HFFc6 (cell line): Measurements from ENCODE around the gene NUDT19. TPM values are rescaled to one million over a fixed set of nuclear protein-coding genes. Genes with fewer than 3 reads are reported as not detected.

Source experiments
- DNase-seq: peaks from one replicate; pipeline ENCODE4 v3.0.0-alpha.2; 2018
- H3K27ac Mint-ChIP-seq: 2 replicates; pipeline ENCODE4 v1.8.0; 2020; ENCODE audit warnings: mild to moderate bottlenecking, mixed read lengths
- H3K27me3 Mint-ChIP-seq: 2 replicates; pipeline ENCODE4 v1.8.0; 2021; ENCODE audit warnings: mild to moderate bottlenecking, moderate library complexity, mixed read lengths; ENCODE audit not compliant: insufficient read depth
- H3K36me3 Mint-ChIP-seq: 2 replicates; pipeline ENCODE4 v1.8.0; 2021; ENCODE audit warnings: low read depth, mixed read lengths
- H3K4me1 Mint-ChIP-seq: 2 replicates; pipeline ENCODE4 v1.8.0; 2020; ENCODE audit warnings: low read depth, mixed read lengths
- H3K4me3 Mint-ChIP-seq: 2 replicates; pipeline ENCODE4 v1.8.0; 2020; ENCODE audit warnings: mild to moderate bottlenecking, moderate library complexity, mixed read lengths
- H3K9me3 Mint-ChIP-seq: 2 replicates; pipeline ENCODE4 v1.8.0; 2020; ENCODE audit warnings: mild to moderate bottlenecking, mixed read lengths
- total RNA-seq, 6 experiments: library from RNA; stranded (reverse); fragmentation: NEBNext Ultra II Directional; extraction: Animal tissue kit (Norgen Biotek cat#: 25700); gene quantifications; 2 replicates in 1 of 6; 3 replicates in 5 of 6; pipeline ENCODE4 v1.2.3, GENCODE V29; 2021
- TF ChIP-seq, protein P1 (sequence below): fragments of 200-600 bp; sonication (generic); IDR thresholded peaks from 2 replicates; pipeline ENCODE4 v1.5.0; 2021; ENCODE audit warnings: antibody characterized with exemption, mild to moderate bottlenecking

NUDT19 gene
- total RNA-seq, 6 experiments from 2014 or later = 12.8 to 15.1 (median 14.3) TPM

- Mint-ChIP-seq H3K9me3 (no peaks in the 10 kb centered on the region), H3K27me3 (peaks cover 12% of the 10 kb centered on the region), H3K27ac (peak within 1 kb of the TSS; percentile 81), H3K4me3 (peak within 1 kb of the TSS; percentile 97), H3K4me1 (peaks cover 24% of the 10 kb centered on the region), H3K36me3 (peaks cover 6% of the 10 kb centered on the region; the same call in 1 of the 2 replicates)
- DNase-seq = peak; percentile 95
- TF ChIP-seq, protein P1, sequence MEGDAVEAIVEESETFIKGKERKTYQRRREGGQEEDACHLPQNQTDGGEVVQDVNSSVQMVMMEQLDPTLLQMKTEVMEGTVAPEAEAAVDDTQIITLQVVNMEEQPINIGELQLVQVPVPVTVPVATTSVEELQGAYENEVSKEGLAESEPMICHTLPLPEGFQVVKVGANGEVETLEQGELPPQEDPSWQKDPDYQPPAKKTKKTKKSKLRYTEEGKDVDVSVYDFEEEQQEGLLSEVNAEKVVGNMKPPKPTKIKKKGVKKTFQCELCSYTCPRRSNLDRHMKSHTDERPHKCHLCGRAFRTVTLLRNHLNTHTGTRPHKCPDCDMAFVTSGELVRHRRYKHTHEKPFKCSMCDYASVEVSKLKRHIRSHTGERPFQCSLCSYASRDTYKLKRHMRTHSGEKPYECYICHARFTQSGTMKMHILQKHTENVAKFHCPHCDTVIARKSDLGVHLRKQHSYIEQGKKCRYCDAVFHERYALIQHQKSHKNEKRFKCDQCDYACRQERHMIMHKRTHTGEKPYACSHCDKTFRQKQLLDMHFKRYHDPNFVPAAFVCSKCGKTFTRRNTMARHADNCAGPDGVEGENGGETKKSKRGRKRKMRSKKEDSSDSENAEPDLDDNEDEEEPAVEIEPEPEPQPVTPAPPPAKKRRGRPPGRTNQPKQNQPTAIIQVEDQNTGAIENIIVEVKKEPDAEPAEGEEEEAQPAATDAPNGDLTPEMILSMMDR = no peak
Measured at GRCh38 chr19:32674931-32675719, 16.5 kb upstream of the NUDT19 start, which contains the start of gene ANKRD27. Gene ANKRD27, minus strand, starts transcription at chr19:32675180. Its CDS starts 16,165 bp downstream, at chr19:32659015.

DNA sequence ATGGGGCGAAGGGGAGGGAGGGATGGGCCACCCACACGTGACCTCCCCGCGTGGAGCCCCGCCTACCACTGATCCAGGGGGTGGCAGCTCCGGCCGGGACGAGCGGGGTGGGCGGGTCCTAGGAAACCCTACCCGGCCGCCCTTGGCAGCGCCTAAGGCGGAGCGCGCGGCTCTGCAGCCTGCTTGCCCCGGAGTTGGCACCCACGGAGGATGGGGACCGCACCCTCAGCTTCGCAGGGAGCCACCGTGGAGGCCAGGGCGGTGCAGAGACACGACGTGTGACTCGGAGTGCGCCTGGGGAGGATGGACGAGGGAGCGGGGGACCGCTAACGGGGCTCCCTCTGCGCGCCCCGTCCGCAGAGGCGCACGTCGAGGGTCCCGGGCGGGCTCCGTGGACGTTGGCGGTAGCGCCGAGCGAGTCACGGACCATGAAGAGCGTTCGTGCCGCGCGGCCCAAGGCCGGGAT, 15.9 kb upstream of the NUDT19 start, which contains the start of gene RGS9BP:
TSS of gene RGS9BP (plus strand) at position 129 of the 466 bp plus-strand sequence. CDS start 416 bp downstream, outside the sequence.
- H3K27me3 Mint-ChIP-seq = peaks cover 12% of the 10 kb centered on the region
- no peaks in the 10 kb centered on the region for H3K9me3 Mint-ChIP-seq
- peak within 1 kb of the TSS; percentile 81 for H3K4me3 Mint-ChIP-seq
- peaks cover 6% of the 10 kb centered on the region; the same call in 1 of the 2 replicates for H3K36me3 Mint-ChIP-seq
- peaks cover 21% of the 10 kb centered on the region for H3K4me1 Mint-ChIP-seq
- DNase-seq = peak; percentile 55
- peak within 1 kb of the TSS; percentile 68 for H3K27ac Mint-ChIP-seq
- TF ChIP-seq, protein P1 = no peak

DNA sequence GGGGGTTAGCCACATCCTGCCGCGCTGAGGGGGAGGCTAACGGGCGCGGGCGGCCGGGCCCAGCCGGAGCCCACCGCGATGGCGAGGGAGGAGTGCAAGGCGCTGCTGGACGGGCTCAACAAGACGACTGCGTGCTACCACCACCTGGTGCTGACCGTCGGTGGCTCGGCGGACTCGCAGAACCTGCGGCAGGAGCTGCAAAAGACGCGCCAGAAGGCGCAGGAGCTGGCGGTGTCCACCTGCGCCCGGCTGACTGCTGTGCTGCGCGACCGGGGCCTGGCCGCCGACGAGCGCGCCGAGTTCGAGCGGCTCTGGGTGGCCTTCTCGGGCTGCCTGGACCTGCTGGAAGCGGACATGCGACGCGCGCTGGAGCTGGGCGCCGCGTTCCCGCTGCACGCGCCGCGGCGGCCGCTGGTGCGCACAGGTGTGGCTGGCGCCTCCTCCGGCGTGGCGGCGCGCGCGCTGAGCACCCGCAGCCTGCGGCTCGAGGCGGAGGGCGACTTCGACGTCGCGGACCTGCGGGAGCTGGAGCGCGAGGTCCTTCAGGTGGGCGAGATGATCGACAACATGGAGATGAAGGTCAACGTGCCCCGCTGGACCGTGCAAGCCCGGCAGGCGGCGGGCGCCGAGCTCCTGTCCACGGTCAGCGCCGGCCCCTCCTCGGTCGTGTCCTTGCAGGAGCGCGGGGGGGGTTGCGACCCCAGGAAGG, 15.3 kb upstream of the NUDT19 start:
- Mint-ChIP-seq H3K4me3 (no peak overlapping the region), H3K9me3 (no peaks in the 10 kb centered on the region), H3K4me1 (peaks cover 21% of the 10 kb centered on the region), H3K27ac (no peak overlapping the region), H3K36me3 (peaks cover 6% of the 10 kb centered on the region; the same call in 1 of the 2 replicates), H3K27me3 (peaks cover 12% of the 10 kb centered on the region)
- DNase-seq = no peak
- TF ChIP-seq, protein P1 = no peak; the same call in 1 of the 2 replicates

DNA sequence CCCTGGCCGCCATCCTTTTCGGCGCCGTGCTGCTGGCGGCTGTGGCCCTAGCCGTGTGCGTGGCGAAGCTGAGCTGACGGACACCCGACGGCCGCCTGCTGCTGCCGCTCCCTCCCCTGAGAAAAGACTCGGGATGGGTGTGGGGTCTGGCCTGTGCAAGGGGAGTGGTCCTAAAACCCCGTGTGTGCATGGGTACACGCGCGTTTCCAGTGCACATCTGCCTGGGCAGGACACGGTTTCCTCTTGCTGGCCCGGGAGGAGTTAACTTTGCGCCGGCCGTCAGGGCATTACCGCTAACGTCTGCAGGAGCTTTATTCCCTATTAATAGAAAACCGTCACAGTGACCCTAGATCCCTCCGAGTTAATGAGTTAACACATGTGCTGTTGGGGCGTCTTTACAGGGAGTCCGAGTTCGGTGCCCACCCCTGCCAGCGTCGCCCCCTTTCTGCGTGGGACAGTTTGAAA, 14.7 kb upstream of the NUDT19 start:
- Mint-ChIP-seq H3K27me3 (peaks cover 12% of the 10 kb centered on the region), H3K4me1 (peaks cover 21% of the 10 kb centered on the region), H3K36me3 (peaks cover 6% of the 10 kb centered on the region; the same call in 1 of the 2 replicates), H3K4me3 (no peak overlapping the region), H3K9me3 (no peaks in the 10 kb centered on the region), H3K27ac (no peak overlapping the region)
- DNase-seq = no peak
- TF ChIP-seq, protein P1 = no peak

- peaks cover 16% of the 10 kb centered on the region for H3K4me1 Mint-ChIP-seq
- peaks cover 15% of the 10 kb centered on the region for H3K27me3 Mint-ChIP-seq
- H3K27ac Mint-ChIP-seq = no peak overlapping the region
- TF ChIP-seq, protein P1 = 0 out of 2 replicates have a peak, but pooled peaks have one; percentile 21
- peaks cover 6% of the 10 kb centered on the region; the same call in 1 of the 2 replicates for H3K36me3 Mint-ChIP-seq
- no peak overlapping the region for H3K4me3 Mint-ChIP-seq
- DNase-seq = no peak
- H3K9me3 Mint-ChIP-seq = no peaks in the 10 kb centered on the region
Measured at GRCh38 chr19:32677657-32678056, 14.0 kb upstream of the NUDT19 start.
